ENCODE results near the gene DSCAML1. TPM values are rescaled to one million over a fixed set of nuclear protein-coding genes. Genes with fewer than 3 reads are reported as not detected.

The DSCAML1 gene
- total RNA-seq, 4 donors from 2014 or later, result 0.54 to 1.8 (median 0.99) TPM

DNA sequence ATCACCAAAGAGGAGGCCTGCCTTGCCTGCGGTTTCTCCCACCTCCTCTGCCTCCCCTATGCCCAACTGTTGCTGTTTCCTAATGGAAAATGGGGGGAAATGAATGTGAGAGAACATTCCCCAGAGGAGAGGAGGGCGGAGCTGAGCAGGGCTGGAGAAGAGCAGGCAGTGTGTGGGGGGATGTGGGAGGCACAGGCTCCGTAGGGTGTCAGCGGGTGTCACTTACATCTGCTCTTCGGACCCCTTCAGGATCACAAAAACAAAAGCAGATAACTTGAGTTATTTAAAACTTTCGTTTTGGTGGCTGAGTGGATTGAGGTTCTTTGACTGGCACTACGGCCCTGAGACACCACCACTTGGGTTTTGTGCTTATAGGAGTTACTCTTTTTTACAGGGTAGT is 375.5 kb downstream of the DSCAML1 start:
- Histone ChIP-seq H3K27ac (no peak overlapping the region), H3K36me3 (no peaks in the 10 kb centered on the region), H3K27me3 (no peaks in the 10 kb centered on the region), H3K9me3 (no peaks in the 10 kb centered on the region), H3K4me3 (replicated peaks in 1 of 3) (no peak overlapping the region), H3K4me1 (peaks cover 2 to 6% of the 10 kb centered on the region in 2 donors)
- 76 to 79% methylated on average over 7 of the region's 7 CpGs for WGBS, 2 donors
- intact Hi-C loops (cut with DNase I), result no loop called here
- TF ChIP-seq, protein P1, sequence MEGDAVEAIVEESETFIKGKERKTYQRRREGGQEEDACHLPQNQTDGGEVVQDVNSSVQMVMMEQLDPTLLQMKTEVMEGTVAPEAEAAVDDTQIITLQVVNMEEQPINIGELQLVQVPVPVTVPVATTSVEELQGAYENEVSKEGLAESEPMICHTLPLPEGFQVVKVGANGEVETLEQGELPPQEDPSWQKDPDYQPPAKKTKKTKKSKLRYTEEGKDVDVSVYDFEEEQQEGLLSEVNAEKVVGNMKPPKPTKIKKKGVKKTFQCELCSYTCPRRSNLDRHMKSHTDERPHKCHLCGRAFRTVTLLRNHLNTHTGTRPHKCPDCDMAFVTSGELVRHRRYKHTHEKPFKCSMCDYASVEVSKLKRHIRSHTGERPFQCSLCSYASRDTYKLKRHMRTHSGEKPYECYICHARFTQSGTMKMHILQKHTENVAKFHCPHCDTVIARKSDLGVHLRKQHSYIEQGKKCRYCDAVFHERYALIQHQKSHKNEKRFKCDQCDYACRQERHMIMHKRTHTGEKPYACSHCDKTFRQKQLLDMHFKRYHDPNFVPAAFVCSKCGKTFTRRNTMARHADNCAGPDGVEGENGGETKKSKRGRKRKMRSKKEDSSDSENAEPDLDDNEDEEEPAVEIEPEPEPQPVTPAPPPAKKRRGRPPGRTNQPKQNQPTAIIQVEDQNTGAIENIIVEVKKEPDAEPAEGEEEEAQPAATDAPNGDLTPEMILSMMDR (IDR thresholded peaks at IDR 0.05), result no peak
- TF ChIP-seq POLR2A (IDR thresholded peaks at IDR 0.05), result no peak
- no peak for DNase-seq

DNA sequence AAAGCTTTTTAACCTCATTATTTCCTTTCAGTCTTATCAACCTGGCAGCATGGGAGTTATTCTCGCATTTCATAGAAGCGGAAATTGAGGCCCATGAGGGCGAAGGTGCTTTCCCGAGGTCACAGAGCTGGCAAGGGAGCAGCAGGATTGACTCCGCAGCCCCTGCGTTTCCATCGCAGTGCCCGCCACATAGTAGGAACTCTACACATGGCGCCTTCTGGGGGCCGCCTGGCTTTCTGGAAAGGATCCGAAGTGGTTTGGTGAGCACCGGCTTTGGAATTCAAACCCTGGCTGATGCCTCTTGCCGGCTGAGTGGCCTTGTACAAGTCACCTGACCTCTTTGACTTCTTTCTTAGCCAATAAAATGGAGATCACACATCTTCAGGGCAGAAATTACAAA is 376.0 kb downstream of the DSCAML1 start:
- intact Hi-C loops (cut with DNase I), result no loop called here
- Histone ChIP-seq H3K4me1 (peaks cover 0 to 1% of the 10 kb centered on the region in 2 donors), H3K36me3 (no peaks in the 10 kb centered on the region), H3K4me3 (replicated peaks in 1 of 3) (no peak overlapping the region), H3K27me3 (no peaks in the 10 kb centered on the region), H3K27ac (no peak overlapping the region), H3K9me3 (no peaks in the 10 kb centered on the region)
- WGBS, 2 donors, result 84 to 86% methylated on average over 11 to 13 of the region's 13 CpGs
- DNase-seq, result no peak
- no peak for TF ChIP-seq POLR2A (IDR thresholded peaks at IDR 0.05)
- TF ChIP-seq, protein P1 (IDR thresholded peaks at IDR 0.05), result no peak

DNA sequence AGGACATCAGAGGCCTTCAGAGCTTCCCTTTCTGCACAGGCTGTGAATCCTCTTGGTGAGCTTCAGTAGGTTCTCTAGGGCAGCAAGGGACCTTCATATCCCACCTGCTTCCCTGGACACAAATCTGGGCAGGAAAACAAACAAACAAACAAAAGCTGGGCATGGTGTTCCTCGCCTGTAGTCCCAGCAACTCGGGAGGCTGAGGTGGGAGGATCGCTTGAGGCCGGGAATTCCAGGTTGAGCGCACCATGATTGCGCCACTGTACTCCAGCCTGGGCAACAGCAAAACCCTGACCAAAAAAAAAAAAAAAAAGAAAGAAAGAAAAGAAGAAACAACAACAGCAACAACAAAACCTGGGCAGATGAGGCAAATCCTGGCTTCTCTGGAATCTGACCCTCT is 376.4 kb downstream of the DSCAML1 start:
- WGBS, 2 donors, result 94 to 95% methylated on average over 6 of the region's 6 CpGs
- Histone ChIP-seq H3K4me3 (replicated peaks in 1 of 3) (no peak overlapping the region), H3K27ac (no peak overlapping the region), H3K4me1 (no peaks in the 10 kb centered on the region), H3K36me3 (no peaks in the 10 kb centered on the region), H3K27me3 (no peaks in the 10 kb centered on the region), H3K9me3 (no peaks in the 10 kb centered on the region)
- no peak for TF ChIP-seq POLR2A (IDR thresholded peaks at IDR 0.05)
- TF ChIP-seq, protein P1 (IDR thresholded peaks at IDR 0.05), result no peak
- intact Hi-C loops (cut with DNase I), result no loop called here
- no peak for DNase-seq

DNA sequence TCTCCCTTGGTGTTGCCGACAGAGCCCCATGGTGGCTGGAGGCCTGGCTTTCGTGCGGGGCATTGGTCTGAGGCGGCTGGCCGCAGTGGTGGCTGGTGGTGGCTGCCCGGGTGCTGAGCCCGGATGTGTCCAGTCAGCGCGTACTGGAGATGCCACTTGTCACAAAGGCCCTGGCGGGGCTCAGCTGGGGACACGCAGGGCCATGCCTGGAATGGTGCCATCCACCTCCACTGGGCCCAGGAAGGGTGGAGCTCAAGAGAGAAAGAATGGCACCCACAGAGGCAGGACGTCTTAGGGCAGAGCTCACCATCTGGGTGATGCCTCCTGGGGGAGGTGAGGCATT is 376.9 kb downstream of the DSCAML1 start:
- H3K4me1 ChIP-seq, result no peaks in the 10 kb centered on the region
- no peak overlapping the region for H3K4me3 ChIP-seq (replicated peaks in 1 of 3)
- TF ChIP-seq, protein P1 (IDR thresholded peaks at IDR 0.05), result no peak
- TF ChIP-seq POLR2A (IDR thresholded peaks at IDR 0.05), result no peak
- H3K27ac ChIP-seq, result no peak overlapping the region
- H3K27me3 ChIP-seq, result no peaks in the 10 kb centered on the region
- intact Hi-C loops (cut with DNase I), result no loop called here
- DNase-seq, result peak; percentile 46 to 54
- 42 to 77% methylated on average over 12 of the region's 12 CpGs for WGBS, 2 donors
- H3K9me3 ChIP-seq, result no peaks in the 10 kb centered on the region
- no peaks in the 10 kb centered on the region for H3K36me3 ChIP-seq

DNA sequence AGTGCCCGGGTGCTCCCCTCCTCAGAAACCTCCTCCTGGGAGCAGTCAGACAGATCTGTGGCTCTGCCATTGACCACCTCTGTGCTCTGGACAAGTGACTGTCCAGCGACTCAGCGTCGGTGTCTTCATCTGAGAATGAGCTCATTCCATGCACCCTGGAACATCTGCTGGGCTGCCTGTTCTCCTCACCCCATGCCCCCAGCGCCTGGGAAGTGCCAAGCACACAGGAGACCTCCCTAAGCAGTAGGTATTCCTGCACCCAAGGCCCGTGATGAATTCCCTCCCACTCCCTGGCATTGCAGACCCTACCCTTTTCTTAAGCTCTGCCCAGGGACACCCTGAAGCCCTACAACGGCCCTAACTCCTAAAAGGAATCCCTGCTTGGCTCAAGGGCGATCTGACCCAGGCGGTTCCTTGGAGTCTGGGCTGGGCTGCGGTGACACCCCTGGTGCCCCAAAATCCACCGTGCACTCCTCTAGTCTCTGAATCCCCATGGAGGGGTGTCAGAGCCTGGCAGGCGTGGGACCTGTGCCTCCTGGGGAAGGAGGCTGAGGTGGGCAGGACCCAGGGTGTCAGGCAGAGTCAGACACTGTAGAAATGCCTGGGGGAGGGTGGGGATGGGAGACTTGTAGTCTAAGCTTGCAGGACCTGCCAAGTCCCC is 377.4 kb downstream of the DSCAML1 start:
- H3K4me3 ChIP-seq (replicated peaks in 1 of 3), result no peak overlapping the region
- no peaks in the 10 kb centered on the region for H3K27me3 ChIP-seq
- H3K27ac ChIP-seq, result no peak overlapping the region
- H3K4me1 ChIP-seq, result no peaks in the 10 kb centered on the region
- no peak for TF ChIP-seq POLR2A (IDR thresholded peaks at IDR 0.05)
- TF ChIP-seq, protein P1 (IDR thresholded peaks at IDR 0.05), result no peak
- intact Hi-C loops (cut with DNase I), result no loop called here
- H3K9me3 ChIP-seq, result no peaks in the 10 kb centered on the region
- no peak for DNase-seq
- 65 to 90% methylated on average over 7 to 9 of the region's 12 CpGs for WGBS, 2 donors
- H3K36me3 ChIP-seq, result no peaks in the 10 kb centered on the region
